NCI-H2227 treated with DMSO at 0.1 percent for 48 hours (cell line): ENCODE data around the gene FGD3.

Experiments used
- DNase-seq: peaks from one replicate; lab custom pipeline; 2025; lab: John Stamatoyannopoulos, UW

Gene FGD3

GRCh38 chr9:93072383-93072795, 125.1 kb downstream of the FGD3 start:
- no peak for DNase-seq

GRCh38 chr9:93076101-93076791, 128.9 kb downstream of the FGD3 start:
- DNase-seq: no peak

GRCh38 chr9:93076792-93077128, 129.4 kb downstream of the FGD3 start:
- no peak for DNase-seq

GRCh38 chr9:93077367-93077766, 130.0 kb downstream of the FGD3 start:
- DNase-seq: no peak

GRCh38 chr9:93077811-93078210, 130.5 kb downstream of the FGD3 start:
- no peak for DNase-seq

- DNase-seq: no peak
These were observed 132.0 kb downstream of the FGD3 start for GRCh38 chr9:93079371-93079770.

GRCh38 chr9:93080406-93080805, 133.1 kb downstream of the FGD3 start:
- DNase-seq: no peak

- no peak for DNase-seq
These were observed 133.8 kb downstream of the FGD3 start for GRCh38 chr9:93081081-93081529.

GRCh38 chr9:93081931-93082330, 134.6 kb downstream of the FGD3 start:
- no peak for DNase-seq

GRCh38 chr9:93082841-93083411, 135.6 kb downstream of the FGD3 start:
- no peak for DNase-seq

GRCh38 chr9:93083592-93084470, 136.5 kb downstream of the FGD3 start:
- DNase-seq: no peak

GRCh38 chr9:93084471-93084881, 137.2 kb downstream of the FGD3 start:
- DNase-seq: no peak

- no peak for DNase-seq
These were observed 138.4 kb downstream of the FGD3 start for GRCh38 chr9:93085676-93086075.
